Fibroblast of lung (primary cell): Measurements from ENCODE around the gene KRTAP10-1. TPM values are rescaled to one million over a fixed set of nuclear protein-coding genes. Genes with fewer than 3 reads are reported as not detected.

Experiments used
- DNase-seq, 2 donors: peaks; one replicate each; pipeline versions ENCODE4 v3.0.0 to v3.0.0-alpha.2; 2010; ENCODE audit warnings: low read depth in 2 of 2
- H2AFZ ChIP-seq: 2 replicates; pipeline ENCODE4 v1.5.1; 2012; ENCODE audit warnings: low read length, control low read depth, inconsistent platforms
- H3K27ac ChIP-seq: 2 replicates; pipeline ENCODE4 v1.5.1; 2011; ENCODE audit warnings: low read length, control low read depth; ENCODE audit not compliant: insufficient read depth
- H3K27me3 ChIP-seq: 2 replicates; pipeline ENCODE4 v1.5.1; 2011; ENCODE audit warnings: mild to moderate bottlenecking, low read length; ENCODE audit not compliant: control insufficient read depth, insufficient read depth
- H3K36me3 ChIP-seq: 2 replicates; pipeline ENCODE4 v1.5.1; 2011; ENCODE audit warnings: low read length; ENCODE audit not compliant: control insufficient read depth, insufficient read depth
- H3K4me1 ChIP-seq: 2 replicates; pipeline ENCODE4 v1.5.1; 2011; ENCODE audit warnings: low read length; ENCODE audit not compliant: control insufficient read depth, insufficient read depth; ENCODE audit errors: extremely low read depth
- H3K4me2 ChIP-seq: 2 replicates; pipeline ENCODE4 v1.5.1; 2011; ENCODE audit warnings: low read length, control low read depth; ENCODE audit not compliant: insufficient read depth; ENCODE audit errors: extremely low read depth
- H3K4me3 ChIP-seq, 4 experiments: fragments of 200-600 bp in 1 of 4; sonication (generic) in 1 of 4; replicated peaks in 1 of 4; 2 replicates each; pipeline ENCODE4 v1.5.1; 2011 to 2016; ENCODE audit warnings: low read length in 4 of 4, low read depth in 3 of 4, mild to moderate bottlenecking in 3 of 4, control low read depth in 2 of 4, inconsistent platforms in 1 of 4, mixed read lengths in 1 of 4; ENCODE audit not compliant: insufficient read depth in 1 of 4; ENCODE audit errors: control extremely low read depth in 1 of 4
- H3K79me2 ChIP-seq: 2 replicates; pipeline ENCODE4 v1.5.1; 2012; ENCODE audit warnings: mild to moderate bottlenecking, low read length, inconsistent platforms; ENCODE audit not compliant: control insufficient read depth, insufficient read depth
- H3K9ac ChIP-seq: 2 replicates; pipeline ENCODE4 v1.5.1; 2011; ENCODE audit warnings: mild to moderate bottlenecking, low read length, control low read depth; ENCODE audit not compliant: insufficient read depth
- H3K9me3 ChIP-seq: 2 replicates; pipeline ENCODE4 v1.5.1; 2012; ENCODE audit warnings: low read depth, low read length; ENCODE audit not compliant: control insufficient read depth, insufficient read depth
- H4K20me1 ChIP-seq: 2 replicates; pipeline ENCODE4 v1.5.1; 2011; ENCODE audit warnings: low read length; ENCODE audit not compliant: control insufficient read depth, insufficient read depth; ENCODE audit errors: extremely low read depth
- EZH2 ChIP-seq: IDR thresholded peaks from 2 replicates; pipeline ENCODE4 v1.5.1; 2012; ENCODE audit warnings: low read length, control low read depth, mild to moderate bottlenecking; ENCODE audit errors: missing control alignments
- polyA plus RNA-seq, 2 donors: library from polyadenylated mRNA; depleted of rRNA in 1 of 2; stranded (reverse) in 1 of 2; unstranded in 1 of 2; fragments of >200 nt; gene quantifications; 2 replicates each; pipeline ENCODE4 v1.2.1, GENCODE V29; 2011 to 2012; ENCODE audit warnings: missing spikeins in 1 of 2
- total RNA-seq: library from RNA; depleted of rRNA; stranded (reverse); fragments of >200 nt; gene quantifications from 2 replicates; pipeline ENCODE4 v1.2.1, GENCODE V29; 2014
- TF ChIP-seq, protein P1 (sequence below), 2 donors: IDR thresholded peaks in 1 of 2; conservative IDR thresholded peaks in 1 of 2; 1 replicate in 1 of 2; 2 replicates in 1 of 2; pipeline ENCODE4 v1.5.1; 2011 to 2012; ENCODE audit warnings: low read length in 2 of 2, control low read depth in 1 of 2, inconsistent platforms in 1 of 2, low read depth in 1 of 2, mild to moderate bottlenecking in 1 of 2

KRTAP10-1 gene
- total and polyA plus RNA-seq, 2 donors (not counting 1 experiment from before 2014, with no cell fraction given) = not detected

DNA sequence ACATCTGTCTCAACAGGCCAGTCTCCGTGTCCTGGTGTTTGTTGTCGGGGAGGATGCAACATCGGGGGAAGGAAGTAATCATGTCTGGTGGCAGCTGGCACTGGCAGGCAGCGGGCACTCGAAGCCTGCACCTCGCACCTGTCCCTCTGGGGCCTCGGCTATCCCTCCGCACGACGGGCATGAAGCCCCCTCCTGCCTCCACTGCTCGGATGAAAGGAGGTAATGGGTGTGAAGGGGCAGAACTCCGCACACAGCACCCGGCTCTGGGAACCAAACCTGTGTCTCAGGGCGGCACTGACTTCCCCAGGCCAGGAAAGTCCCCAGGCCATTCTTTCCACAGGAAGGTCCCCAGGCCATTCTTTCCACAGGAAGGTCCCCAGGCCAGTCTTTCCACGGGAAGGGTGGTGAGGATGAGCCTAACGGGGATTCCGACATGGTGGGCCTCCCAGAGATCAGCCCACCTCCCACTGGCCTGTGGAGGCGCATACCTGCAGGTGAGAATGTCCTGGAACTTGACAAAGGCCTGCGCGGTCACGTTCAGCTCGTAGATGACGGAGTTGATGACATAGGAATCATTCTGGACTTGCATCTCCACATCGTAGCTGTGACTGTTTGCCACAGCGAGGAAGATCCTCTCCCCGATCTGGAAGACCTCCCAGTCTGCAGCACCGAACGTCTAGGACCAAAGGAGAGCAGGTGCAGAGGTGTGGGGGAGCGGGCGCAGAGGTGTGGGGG lies 31.1 kb downstream of the KRTAP10-1 start:
- TF ChIP-seq, protein P1, sequence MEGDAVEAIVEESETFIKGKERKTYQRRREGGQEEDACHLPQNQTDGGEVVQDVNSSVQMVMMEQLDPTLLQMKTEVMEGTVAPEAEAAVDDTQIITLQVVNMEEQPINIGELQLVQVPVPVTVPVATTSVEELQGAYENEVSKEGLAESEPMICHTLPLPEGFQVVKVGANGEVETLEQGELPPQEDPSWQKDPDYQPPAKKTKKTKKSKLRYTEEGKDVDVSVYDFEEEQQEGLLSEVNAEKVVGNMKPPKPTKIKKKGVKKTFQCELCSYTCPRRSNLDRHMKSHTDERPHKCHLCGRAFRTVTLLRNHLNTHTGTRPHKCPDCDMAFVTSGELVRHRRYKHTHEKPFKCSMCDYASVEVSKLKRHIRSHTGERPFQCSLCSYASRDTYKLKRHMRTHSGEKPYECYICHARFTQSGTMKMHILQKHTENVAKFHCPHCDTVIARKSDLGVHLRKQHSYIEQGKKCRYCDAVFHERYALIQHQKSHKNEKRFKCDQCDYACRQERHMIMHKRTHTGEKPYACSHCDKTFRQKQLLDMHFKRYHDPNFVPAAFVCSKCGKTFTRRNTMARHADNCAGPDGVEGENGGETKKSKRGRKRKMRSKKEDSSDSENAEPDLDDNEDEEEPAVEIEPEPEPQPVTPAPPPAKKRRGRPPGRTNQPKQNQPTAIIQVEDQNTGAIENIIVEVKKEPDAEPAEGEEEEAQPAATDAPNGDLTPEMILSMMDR (conservative IDR thresholded peaks at IDR 0.05 in 1 of 2, IDR thresholded peaks at IDR 0.05 in 1 of 2; ENCODE audit: low read depth in 1 of 2, low read length in 2 of 2) = no peak
- no peak for TF ChIP-seq EZH2

DNA sequence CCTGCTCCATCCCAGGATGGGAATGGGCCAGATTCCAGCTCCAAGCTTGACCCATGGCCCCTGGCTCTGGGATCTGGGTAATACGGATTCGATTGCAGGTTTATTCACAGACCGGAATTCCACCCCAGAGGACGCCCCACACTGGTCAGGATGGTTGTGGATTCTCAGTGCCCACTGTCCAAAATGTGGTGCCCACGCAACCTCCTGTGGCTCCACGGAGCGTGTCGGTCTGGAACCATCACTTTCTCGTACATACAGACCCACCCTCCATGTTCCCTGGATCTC lies 31.6 kb downstream of the KRTAP10-1 start:
- no peak overlapping the region for H3K4me2 ChIP-seq
- H3K4me3 ChIP-seq = no peak overlapping the region
- H3K9me3 ChIP-seq = no peaks in the 10 kb centered on the region
- no peak for DNase-seq
- TF ChIP-seq EZH2 = no peak
- TF ChIP-seq, protein P1 (conservative IDR thresholded peaks at IDR 0.05 in 1 of 2, IDR thresholded peaks at IDR 0.05 in 1 of 2; ENCODE audit: low read depth in 1 of 2, low read length in 2 of 2) = no peak
- no peak overlapping the region for H3K27ac ChIP-seq
- H3K4me1 ChIP-seq = no peaks in the 10 kb centered on the region
- H4K20me1 ChIP-seq = no peaks in the 10 kb centered on the region
- no peaks in the 10 kb centered on the region for H3K36me3 ChIP-seq
- no peak overlapping the region for H3K9ac ChIP-seq
- H3K27me3 ChIP-seq = no peaks in the 10 kb centered on the region
- H3K79me2 ChIP-seq = no peaks in the 10 kb centered on the region
- H2AFZ ChIP-seq = no peak overlapping the region

More for the DNA sequence above, 31.1 kb downstream of the KRTAP10-1 start:
- Histone ChIP-seq H2AFZ (no peak overlapping the region), H3K27me3 (no peaks in the 10 kb centered on the region), H3K4me2 (no peak overlapping the region), H3K9me3 (no peaks in the 10 kb centered on the region), H3K4me1 (no peaks in the 10 kb centered on the region), H3K79me2 (no peaks in the 10 kb centered on the region), H3K4me3 (no peak overlapping the region), H3K27ac (no peak overlapping the region), H3K36me3 (no peaks in the 10 kb centered on the region), H4K20me1 (no peaks in the 10 kb centered on the region), H3K9ac (no peak overlapping the region)
- DNase-seq = no peak

DNA sequence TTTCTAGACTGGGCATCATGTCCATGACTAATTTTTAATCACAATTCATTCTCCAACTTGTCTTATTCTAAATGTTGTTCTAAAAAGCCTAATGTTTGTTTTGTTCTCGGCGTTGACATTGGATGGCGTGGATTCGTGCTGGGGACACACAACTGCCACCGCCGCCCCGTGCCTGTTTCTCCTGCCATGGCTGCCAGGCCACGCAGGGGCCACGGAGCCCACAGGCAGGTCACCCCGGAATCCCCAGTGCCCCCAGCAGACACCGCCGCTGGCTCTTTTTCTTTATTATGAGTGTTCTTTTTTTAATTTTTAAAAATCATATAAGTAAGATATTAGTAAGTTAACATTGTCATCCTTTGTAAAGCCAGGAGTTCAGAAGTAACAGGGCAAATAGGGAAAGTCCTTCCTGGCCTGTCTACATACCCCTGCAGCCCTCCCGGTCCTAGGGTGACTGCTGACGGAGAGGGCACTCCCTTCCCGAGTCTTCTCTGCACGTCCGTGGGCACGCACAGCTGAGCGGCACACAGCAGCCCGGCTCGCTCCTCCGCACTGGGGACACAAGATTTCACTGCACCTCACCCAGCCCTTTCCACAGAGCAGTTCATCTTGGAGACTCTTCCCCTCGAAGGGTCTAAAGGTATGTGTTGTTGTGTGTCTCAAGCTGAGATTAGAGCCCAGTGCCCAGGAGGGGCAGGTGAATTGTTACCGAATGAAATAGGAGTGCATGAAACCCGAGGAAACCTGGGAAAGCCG lies 32.1 kb downstream of the KRTAP10-1 start:
- Histone ChIP-seq H3K4me3 (no peak overlapping the region), H3K36me3 (no peaks in the 10 kb centered on the region), H2AFZ (no peak overlapping the region), H3K4me2 (no peak overlapping the region), H3K4me1 (no peaks in the 10 kb centered on the region), H3K27ac (no peak overlapping the region), H4K20me1 (no peaks in the 10 kb centered on the region), H3K79me2 (no peaks in the 10 kb centered on the region), H3K9me3 (no peaks in the 10 kb centered on the region), H3K27me3 (no peaks in the 10 kb centered on the region), H3K9ac (no peak overlapping the region)
- no peak for DNase-seq
- TF ChIP-seq, protein P1 (conservative IDR thresholded peaks at IDR 0.05 in 1 of 2, IDR thresholded peaks at IDR 0.05 in 1 of 2; ENCODE audit: low read depth in 1 of 2, low read length in 2 of 2) = no peak
- TF ChIP-seq EZH2 = no peak
